Hematopoietic multipotent progenitor cell treated with erythropoietin and hydrocortisone succinate and interleukin-3 and kit ligand, for 15 days (in vitro differentiated cells): ENCODE data around the gene TMCC3.

Source experiments
- DNase-seq: peaks from one replicate; pipeline ENCODE4 v3.0.0-alpha.2; 2015; ENCODE audit warnings: low spot score

TMCC3 gene

DNA sequence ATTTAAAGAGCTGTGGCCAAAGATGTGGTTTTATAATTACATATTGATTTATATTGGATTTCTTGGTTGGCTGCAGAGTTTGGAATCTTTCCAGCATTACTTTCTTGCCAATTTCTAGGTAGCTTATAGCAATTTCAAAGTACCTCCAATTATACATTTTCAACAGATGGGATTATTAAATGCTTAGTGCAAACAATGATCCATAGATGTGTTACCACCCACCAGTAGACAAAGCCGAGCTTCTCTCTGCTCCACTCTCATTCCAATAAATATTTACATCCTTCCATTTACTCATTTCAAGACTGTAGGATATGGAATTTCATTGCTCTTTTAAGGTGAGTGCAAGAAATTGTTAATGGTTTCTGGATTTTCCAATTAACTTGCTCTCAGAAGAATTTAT is 21.6 kb upstream of the TMCC3 start:
- no peak for DNase-seq

DNA sequence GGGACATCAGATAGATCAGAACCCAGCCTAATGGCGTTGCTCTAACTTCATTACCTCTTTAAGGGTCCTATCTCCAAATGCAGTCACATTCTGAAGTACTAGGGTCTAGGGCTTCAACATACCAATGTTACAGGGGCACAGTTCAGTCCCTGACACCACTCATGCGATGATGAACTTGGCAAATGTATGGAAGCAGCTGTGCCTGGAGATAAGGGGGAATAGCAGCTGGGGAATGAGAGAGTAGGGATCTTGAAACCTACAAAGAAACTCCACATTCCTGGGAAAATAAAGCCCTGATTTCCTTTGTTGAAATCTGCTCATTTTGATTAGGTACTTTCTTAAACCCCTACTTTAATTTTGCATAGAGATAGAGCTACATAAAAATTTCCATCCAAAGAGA is 20.5 kb upstream of the TMCC3 start:
- DNase-seq: no peak

DNA sequence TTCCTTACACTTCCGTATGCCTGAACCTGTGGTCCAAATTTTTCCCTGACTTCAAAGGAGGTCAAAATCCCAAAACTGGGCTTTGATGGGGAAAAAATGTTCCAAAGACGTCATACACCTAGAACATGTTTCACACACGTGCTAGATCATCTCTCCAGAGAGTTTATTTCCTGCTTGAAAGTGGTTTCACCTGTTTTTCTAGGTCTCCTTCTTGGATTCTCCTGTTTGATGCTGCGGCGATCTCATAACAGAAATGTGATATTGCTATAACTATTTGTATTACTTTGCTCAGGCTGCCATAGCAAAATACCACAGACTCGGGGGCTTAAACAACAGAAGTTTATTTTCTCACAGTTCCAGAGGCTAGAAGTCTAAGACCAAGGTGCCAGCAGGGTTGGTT is 19.7 kb upstream of the TMCC3 start:
- no peak for DNase-seq

DNA sequence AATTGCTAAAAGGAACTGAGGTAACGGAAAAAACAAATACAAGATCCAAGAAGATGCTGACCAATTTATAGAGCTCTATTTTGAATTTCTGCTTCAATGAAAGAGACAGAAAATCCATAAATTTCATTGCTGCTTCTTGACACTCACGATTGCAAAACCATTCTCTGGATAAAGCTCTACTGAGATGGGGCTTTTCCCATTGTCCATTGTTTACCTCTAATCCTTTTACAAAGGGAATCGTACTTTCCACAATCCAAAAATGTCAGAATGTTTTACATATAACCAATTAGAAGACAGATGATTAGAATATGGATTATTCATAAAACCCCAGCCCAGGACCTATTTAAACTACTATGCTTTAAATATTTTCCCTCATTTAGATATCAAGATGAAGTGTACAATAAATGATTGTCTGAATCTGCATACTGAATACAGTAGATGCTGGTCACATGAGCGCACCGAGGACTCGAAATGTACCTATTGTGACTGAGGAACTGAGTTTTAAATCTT is 16.7 kb upstream of the TMCC3 start:
- DNase-seq: no peak

DNA sequence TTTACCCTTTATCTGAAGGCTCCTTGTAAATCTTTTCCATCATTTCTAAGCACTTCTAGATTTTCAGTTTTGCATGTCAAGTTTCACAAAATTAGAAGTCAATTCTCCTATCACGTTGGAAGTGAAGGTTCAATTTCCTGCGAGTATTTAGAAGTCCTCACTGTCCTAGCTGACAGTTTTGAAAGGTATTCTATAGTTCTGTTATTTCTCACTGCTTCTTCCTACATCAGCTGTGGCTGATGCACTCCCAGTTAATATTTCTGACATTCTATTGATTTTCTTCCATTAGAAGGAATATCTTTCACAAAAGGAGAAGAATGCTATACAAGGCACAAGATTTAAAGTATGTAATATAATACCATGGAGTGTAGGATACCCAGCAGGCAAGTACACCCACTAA is 15.8 kb upstream of the TMCC3 start:
- no peak for DNase-seq

DNA sequence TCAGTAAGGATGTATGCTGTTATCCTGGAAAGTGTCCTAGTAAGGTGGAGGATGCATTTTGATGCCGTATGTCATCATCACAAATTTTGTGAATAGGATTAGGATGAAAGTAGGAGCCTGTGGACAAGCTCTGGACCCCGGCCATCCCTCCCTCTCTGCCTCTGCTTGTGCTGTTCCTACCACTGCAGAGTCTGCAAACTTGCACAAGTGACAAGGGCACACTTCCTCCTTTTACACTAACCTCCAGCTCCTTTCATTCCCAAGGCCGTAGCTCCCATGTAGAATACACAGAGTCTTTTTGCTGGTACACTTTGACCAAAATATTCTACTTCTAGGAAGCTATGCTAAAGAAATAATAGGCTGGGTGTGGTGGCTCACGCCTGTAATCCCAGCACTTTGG is 13.3 kb upstream of the TMCC3 start:
- DNase-seq: no peak

DNA sequence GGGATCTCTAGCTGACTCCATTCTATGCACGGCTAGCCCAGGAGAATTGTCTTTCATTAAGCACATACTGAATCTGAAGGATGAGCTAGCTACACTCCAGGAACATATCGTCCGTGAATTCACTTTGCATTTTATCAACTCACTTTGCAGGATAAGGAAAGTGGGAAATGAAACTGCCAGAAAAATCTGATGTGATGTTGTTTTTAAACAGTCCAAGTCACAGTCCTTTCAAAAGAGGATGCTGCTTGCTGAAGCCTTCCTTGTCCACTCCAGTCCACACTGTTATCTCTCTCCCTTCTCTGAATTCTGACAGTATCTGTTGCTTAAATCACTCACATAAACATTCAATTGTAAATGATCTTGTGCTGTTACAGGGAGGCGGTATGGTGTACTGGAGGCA is 12.7 kb upstream of the TMCC3 start:
- DNase-seq: no peak

DNA sequence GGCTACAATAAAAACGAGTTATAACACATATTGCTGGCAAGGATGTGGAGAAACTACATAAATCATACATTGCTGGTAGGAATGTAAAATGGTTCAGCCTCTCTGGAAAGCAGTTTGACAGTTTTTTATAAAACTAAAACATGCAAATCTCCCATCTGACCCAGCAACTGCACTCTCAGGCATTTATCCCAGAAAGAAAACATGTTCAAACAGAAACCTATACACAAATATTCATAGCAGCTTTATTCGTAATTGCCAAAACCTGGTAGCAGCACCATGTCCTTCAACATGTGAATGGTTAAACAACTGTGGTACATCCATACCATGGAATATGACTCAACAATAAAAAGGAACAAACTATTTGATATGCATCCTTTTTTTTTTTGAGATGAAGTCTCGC is 10.1 kb upstream of the TMCC3 start:
- no peak for DNase-seq

DNA sequence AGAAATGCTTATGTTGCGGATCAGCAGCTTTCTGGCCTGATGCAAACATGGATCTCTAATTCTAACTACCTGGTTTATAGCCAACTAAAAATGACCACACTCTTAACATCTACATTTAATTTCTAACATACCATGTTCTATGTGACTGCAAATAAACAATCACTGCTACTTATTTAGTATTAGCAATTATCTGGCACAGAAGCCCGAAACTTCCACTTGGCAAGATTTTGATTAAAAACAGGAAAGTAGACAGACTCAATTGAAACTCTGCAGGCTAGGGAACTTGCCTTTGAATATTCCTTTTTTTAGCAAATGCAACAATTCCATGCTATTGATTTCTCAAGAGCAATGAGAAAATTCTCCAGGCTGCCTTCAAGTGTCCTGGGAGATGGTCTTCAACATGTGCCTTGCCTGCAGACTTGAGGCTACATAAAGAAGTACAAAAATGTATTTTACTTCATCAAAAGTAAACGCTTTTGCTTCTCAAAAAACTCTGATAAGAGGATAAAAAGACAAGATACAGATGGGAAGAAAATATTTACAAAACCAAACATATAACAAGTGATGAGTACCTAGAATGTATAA is 9.1 kb upstream of the TMCC3 start:
- DNase-seq: no peak

DNA sequence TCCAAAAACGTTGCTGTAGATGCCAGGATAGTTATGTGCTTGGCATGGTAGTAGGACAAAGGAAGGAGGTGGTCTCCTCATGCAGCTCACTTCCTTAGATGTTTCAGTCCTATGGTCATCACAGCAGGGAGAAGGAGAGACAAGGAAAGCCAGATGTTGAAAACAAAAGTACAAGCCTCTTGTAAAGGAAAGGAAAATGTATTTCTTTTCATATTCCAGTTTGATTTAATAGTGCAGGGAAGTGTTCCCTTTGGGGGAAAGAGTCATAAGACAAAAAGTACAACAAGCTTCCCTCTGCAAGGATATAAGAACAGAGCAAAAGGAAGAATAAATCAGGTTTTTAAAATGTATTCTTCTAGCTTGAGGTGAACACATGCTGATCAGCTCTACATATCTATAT is 8.6 kb upstream of the TMCC3 start:
- DNase-seq: no peak

DNA sequence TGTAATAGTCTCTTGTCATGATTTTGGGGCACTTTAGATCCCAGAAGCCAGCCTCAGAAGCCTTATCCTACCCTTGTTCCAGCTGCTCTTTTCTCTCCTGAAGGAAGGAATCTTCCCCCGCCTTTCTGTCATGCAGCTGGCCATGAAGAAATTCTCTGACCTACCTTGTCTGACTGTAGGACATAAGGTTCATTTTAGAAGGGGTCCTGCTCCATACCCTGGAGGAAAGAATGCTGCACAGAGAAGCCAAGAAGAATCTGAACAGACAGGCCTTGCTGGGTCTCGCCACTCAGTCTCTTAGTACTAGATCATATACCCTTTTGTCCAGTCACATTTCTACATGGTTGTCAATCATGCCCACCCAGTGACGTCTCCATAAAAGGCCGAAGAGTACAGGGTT is 6.2 kb upstream of the TMCC3 start:
- no peak for DNase-seq

DNA sequence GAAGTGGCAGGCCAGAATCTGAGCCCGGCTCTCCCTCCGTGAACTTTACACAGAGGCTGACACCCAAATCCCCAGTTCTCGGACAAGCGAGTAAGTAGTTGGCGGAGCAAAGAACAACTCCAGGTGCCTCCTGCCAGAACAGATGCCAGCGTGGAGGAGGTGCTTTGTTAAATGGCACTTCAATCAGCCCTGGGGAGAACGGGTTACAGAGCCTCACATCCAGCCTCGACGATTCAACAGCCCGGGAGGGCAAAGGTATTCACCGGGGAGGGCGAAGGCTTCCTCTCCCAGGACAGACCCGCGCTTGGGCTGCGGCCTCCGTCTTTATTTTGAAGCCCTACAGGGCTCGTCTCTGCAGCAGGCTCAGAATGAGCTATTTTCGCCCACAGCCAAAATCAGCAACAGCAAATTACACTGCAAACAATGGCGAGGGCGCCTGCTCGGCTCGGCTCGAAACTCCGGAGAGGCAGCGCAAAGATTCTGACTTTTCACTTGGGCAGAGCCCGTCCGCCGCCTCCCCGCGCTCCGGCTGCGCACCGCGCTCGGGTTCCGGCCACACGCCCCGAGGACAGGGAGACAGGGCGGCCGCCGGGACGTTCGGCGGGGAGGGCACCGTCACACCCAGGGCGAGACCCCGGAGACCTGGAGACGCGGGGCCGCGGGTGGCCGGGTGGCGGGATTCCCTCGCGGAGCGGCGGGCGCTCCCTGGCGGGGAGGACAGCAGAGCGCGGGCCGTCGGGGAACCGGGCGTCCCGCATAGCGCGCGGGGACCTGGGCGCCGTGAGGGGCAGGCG is 811 bp downstream of the TMCC3 start:
- DNase-seq: no peak

DNA sequence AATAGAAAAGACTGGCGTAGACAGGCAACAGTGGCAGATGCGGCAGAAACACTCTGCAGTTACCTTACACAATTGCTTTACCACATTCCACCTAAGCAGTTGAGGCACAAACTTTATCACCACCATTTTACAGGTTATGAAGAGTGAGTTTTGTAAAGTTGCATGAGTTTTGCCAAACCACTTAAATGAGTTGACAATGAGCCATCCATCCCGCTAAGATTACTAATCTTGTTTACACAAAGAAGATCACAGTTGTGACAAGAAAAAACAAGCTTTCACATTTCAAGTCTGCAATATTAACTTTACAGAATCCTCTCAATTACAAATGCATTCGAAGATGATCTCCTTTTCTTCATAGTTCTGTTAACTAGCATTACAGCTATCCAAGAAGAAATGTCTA is 1.8 kb downstream of the TMCC3 start:
- no peak for DNase-seq

DNA sequence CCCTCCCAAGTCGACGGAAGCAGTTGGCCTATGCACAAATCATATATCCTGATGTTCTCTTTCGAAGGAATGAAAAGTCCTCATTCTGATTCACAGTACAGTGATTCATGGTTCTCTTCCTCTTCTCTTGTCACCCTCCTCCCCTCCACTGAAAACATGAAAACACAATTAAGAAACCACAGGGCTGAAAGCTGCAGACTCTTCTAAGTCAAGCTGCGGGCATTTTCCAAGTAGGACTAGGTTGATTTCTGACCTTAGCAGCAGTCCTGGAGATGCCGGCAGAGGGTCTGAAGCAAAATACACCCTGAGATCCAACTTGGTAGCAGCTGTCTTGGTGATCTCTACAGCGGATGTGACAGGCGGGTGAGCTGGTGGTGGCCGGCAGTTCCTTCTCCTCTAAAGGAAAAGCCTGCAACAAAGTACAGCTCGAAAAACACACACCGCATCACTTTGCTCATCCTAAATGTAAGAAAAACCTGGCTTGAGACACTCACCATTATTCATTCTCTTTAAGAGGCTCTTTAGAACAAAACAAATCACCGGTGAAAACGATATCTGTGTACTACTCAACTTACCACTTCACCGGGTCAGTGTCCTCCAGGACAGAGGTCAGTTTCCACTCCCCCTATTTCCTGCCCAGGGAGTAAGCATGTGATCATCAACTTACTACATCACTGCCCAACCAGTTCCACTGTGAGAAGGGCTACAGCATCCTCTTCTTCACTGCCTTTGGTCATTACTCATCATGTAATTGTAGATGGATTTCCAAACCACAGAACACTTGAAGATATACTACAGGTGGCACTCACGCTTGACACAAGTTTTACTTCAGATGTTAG is 6.0 kb downstream of the TMCC3 start:
- no peak for DNase-seq

DNA sequence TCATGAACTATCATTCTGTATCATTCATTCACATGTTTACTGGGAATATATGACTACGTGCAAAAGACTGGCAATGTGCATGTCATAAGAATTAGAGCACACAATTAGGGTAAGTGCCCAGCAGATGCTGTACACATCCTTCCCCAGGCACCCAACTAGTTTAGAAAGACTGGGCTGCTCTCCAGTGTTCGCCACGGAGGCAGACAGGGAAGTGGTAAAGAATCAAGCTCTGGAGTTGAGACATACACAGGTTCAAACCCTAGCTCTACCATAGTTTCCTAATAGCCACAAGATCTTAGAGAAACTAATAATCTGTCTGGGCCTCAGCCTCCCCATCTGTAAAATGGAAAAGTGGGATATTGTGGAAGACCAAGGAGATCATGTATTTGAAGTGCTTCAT is 6.8 kb downstream of the TMCC3 start:
- no peak for DNase-seq

DNA sequence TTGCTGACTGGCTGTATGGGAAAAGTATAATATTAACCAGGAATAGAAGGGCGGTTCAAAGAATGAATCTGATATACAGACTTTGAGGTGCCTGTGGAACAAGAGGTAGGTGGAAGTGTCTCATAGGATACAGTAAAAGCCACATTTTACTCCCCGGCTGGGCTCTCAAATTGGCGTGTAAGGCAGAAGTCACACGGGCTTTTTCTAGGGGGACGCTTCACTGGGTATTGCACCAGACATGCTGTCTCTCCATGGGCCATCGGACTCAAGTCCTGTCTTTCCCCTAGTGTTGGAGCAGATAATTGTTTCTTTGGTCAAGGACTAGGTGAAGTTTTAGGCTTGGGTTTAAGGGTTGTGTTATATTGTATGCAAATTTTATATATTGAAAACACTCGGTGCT is 9.1 kb downstream of the TMCC3 start:
- no peak for DNase-seq

DNA sequence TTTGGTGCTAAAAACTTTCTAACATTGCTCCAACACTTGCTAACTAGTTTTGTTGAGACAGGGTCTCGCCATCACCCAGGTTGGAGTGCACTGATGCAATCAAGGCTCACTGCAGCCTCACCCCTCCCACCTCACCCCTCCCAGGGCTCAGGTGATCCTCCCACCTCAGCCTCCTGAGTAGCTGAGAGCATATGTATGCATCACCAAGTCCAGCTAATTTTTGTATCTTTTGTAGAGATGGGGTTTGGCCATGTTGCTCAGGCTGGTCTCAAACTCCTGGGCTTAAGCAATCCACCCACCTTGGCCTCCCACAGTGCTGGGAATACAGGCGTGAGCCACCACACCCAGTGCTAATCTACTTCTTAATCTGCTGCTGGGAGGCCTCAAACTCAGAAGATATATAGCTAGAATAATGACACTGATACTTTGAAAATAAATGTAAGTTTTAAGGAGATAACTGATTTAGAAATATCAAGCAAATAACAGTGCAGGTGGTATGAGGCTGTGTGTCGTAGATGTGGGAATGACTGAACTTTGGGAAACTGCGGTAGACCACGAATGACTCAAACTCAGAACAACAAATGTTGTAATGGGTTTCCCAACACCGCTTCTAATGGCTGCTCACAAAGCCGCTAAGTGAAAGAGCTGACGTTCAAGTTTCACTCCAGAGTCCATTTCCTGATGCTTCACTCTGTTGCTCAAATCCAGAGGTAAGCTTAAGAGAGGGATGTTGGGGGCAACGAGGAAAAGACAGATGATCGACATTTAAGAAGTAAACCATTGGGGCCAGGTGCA is 10.0 kb downstream of the TMCC3 start:
- no peak for DNase-seq

DNA sequence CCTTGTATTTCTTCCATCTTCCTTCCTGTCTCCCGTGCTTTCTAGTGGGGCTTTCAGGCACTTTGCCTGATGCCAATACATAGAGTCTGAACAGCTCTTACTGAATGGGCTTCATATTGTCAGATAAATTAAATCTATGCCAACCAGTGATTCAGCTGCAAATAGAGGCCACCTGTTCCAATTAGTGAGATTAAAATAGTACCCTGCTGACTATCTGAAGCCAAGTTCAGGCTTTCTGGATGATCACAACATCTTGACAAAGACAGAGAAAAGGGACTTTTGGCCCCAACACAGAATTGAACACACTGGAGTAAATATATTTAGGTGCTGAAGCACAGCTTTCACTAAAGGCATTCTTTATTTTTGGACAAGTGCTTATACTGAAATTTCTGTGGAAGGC is 11.8 kb downstream of the TMCC3 start:
- DNase-seq: no peak

DNA sequence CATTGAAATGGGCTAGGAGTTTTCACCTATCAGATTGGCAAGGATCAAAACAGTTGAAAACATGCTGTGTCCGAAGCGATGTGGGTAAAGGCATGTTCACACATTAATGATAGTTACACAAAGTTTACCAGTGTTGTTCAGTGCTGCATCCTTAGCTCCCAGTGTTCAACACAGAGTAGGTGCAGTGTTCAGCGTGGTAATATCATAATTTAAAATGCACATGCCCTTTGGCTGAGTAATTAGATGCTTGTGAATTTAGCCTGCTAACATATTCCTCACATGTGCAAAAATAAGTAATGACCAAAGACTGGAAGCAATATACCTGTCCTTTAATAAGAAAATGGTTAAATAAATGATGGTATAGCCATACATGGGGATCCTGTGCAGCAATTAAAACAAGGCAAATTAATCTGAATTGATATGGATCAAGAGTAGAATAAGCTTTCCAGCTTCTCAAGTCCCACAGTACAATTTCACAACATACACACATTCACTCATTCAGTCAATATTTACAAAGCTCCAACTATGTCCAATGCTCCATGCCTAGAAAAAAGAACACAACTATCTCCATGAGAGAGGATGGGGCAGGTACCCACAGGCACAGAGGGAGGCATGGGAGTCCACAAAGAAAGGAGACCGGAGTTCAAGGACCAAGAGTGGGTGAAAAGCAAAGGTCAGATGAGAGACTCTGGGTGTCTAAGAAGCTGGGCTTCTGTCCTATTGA is 12.8 kb downstream of the TMCC3 start:
- DNase-seq: no peak

DNA sequence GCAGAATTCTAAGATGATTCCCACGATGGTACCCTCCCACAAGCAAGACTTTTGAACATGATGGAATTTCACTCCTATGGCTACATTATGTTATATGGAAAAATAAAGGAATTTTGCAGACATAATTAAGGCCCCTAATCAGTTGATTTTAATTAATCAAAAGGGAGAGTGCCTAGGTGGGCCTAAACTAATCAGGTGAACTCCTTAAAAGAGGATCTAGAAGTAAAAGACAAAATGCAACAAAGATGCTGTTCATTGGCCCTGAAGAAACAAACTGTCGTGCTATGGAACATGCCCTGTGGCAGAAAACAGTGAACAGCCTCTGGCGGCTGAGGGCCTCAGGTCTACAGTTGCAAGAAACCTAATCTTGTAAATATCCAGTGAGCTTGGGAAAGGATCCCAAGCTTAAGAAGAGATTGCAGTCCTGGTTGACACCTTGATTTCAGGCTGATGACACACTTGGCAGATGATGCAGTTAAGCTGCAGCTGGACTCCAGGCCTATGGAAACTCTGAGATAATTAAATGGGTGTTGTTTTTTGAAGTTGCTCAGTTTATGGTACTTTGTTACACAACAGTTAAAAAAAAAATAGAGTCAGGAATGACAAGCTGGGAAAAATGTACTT is 13.8 kb downstream of the TMCC3 start:
- no peak for DNase-seq

DNA sequence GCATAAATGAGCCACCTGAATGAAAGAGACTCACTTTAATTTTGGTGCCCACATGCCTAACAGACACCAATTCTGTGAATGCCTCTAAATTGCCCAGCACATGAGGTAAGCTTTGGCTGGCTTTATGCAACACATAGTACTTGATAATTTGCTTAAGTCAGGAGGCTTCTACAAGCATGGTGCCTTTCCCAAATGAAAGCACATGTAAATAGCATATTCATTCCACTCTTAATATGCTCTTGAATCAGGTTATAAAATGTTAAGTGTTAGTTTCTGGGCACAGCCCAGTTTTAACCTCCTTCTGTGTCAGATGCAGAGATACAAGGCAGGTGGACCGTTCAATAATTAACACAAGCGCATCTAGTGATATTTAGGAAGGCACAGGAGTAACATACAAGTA is 15.6 kb downstream of the TMCC3 start:
- no peak for DNase-seq
